GM12865 (cell line): ENCODE data around the gene DIP2C.

Experiments used
- DNase-seq: peaks from one replicate; pipeline ENCODE4 v3.0.0; 2010; ENCODE audit warnings: low read depth
- H3K4me3 ChIP-seq: 2 replicates; pipeline ENCODE4 v1.5.1; 2011; ENCODE audit warnings: mild to moderate bottlenecking, low read depth, low read length, control low read depth
- CTCF ChIP-seq: IDR thresholded peaks from 2 replicates; pipeline ENCODE4 v1.5.1; 2011; ENCODE audit warnings: low read length, control low read depth, low read depth, inconsistent platforms; ENCODE audit not compliant: insufficient read depth; ENCODE audit errors: missing control alignments

DIP2C gene

DNA sequence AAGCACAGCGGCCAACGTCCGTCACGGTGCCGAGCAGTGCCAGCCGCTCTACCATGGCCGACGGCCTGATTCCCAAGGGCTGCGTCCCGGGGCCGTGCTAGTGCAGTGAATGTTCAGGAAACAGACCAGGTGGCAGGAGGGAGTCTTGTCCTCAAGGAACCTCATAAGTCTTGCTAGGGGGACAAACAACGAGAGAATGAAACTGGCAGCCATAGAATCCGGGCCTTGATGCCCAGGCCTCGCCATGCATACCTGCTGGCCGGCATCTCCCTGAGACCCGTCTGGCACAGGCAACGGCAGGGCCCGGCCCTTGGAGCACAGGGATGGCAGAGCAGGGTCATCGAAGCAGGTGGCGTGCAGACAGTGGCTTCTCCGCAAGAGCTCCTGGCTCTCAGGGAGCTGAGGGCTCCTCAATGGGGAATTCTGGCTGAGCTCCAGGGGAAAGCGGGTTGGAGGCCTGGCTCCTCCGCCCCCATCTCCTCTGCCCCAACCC lies 58.8 kb downstream of the DIP2C start:
- DNase-seq: no peak
- no peak overlapping the region for H3K4me3 ChIP-seq
- no peak for TF ChIP-seq CTCF

- TF ChIP-seq CTCF: no peak
- H3K4me3 ChIP-seq: no peak overlapping the region
- no peak for DNase-seq
These were observed 60.1 kb downstream of the DIP2C start for GRCh38 chr10:629186-629998.

- no peak for DNase-seq
- no peak for TF ChIP-seq CTCF
- H3K4me3 ChIP-seq: no peak overlapping the region
These were observed 61.0 kb downstream of the DIP2C start for GRCh38 chr10:628386-629045.

GRCh38 chr10:627032-627992 lies 62.2 kb downstream of the DIP2C start:
- no peak for DNase-seq
- H3K4me3 ChIP-seq: no peak overlapping the region
- TF ChIP-seq CTCF: no peak

DNA sequence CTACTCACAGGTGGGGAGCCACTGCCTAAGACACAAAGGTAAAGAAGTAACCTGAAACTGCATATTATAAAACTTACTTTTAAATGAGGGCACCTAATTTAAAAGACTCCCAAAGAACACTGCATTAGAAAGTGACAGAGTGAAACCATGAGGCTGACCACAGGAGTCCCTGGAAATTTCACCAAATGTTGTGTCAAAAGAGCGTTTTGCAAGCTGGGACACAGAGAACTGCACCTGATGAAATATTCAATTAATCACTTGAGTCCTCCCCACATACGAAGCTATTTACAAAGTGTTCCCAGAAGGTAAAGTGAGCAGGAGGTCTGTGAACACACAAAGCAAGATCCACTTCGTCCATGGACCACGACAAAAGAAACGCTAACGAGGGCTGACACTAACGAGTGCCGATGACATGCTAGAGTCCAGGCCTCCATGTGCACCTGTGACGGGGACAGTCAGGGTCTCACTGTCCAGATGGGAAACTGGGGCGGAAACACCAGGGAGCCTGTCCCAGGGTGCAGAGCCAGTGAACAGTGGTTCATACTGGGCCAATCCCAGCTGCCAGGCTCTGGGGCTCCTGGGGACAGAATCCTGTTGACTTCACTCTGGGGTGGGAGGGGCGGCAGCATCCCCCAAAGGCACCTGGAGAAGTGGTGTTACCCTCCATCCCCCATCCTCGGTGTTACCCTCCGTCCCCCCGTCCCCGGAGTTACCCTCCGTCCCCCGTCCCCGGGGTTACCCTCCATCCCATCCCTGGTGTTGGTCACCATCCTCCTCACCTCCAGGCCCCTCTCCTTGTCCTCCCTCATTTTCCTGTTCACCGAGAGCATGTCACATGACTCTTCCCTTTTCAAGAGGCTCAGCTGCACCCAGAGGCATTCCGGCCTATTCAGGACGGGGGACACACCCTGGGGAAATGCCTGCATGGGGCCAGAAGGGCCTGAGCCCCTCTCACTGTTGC lies 63.4 kb downstream of the DIP2C start:
- TF ChIP-seq CTCF: no peak
- H3K4me3 ChIP-seq: no peak overlapping the region
- DNase-seq: no peak

DNA sequence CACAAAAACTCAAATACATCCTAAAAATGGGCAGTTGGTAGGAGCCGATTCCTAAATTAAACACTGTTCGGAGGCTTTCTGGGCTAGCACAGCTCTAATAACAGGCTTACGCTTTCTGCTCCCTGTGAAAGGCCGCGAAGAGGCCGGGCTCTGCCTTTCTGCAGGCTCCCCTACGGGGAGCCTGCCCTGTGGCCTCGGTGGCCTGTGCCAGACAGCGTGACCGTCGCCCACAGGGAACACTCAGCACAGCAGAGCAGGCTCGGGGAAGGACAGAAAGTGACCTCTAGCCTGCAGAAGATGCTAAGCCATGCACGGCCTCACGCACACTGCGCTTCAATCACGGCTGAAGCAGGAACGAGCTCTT lies 64.2 kb downstream of the DIP2C start:
- no peak overlapping the region for H3K4me3 ChIP-seq
- DNase-seq: no peak
- TF ChIP-seq CTCF: no peak
